ENCODE measurements around the gene FBF1.

- no peak for TF ChIP-seq CAMTA2 (CRISPR knock-in tag; conservative IDR thresholded peaks at IDR 0.05)
- no peak for TF ChIP-seq CTCF (IDR thresholded peaks at IDR 0.05 in 2 of 3, conservative IDR thresholded peaks at IDR 0.05 in 1 of 3; ENCODE audit: insufficient read depth in 2 of 3, low read depth in 1 of 3, low read length in 3 of 3)
- TF ChIP-seq, protein P1, sequence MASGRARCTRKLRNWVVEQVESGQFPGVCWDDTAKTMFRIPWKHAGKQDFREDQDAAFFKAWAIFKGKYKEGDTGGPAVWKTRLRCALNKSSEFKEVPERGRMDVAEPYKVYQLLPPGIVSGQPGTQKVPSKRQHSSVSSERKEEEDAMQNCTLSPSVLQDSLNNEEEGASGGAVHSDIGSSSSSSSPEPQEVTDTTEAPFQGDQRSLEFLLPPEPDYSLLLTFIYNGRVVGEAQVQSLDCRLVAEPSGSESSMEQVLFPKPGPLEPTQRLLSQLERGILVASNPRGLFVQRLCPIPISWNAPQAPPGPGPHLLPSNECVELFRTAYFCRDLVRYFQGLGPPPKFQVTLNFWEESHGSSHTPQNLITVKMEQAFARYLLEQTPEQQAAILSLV (tag; IDR thresholded peaks at IDR 0.05) = no peak
- TF ChIP-seq STAG1 (CRISPR knock-in tag; IDR thresholded peaks at IDR 0.05; ENCODE audit: borderline replicate concordance) = no peak
- no peak for TF ChIP-seq SMC3 (conservative IDR thresholded peaks at IDR 0.05; ENCODE audit: insufficient read depth, low read depth, low read length)
- no peak for TF ChIP-seq HBP1 (CRISPR knock-in tag; IDR thresholded peaks at IDR 0.05)
- TF ChIP-seq EZH2 (IDR thresholded peaks at IDR 0.05; ENCODE audit: borderline replicate concordance, low read depth, low read length) = no peak
- TF ChIP-seq PRMT5 (CRISPR knock-in tag; IDR thresholded peaks at IDR 0.05) = no peak
- no peak for TF ChIP-seq USF1 (CRISPR knock-in tag; IDR thresholded peaks at IDR 0.05)
- TF ChIP-seq HNRNPUL1 (IDR thresholded peaks at IDR 0.05; ENCODE audit: low read length) = no peak
- TF ChIP-seq CREB5 (CRISPR knock-in tag; IDR thresholded peaks at IDR 0.05) = no peak
- no peak for TF ChIP-seq ZEB2 (IDR thresholded peaks at IDR 0.05)
- TF ChIP-seq ZFP1 (CRISPR knock-in tag; IDR thresholded peaks at IDR 0.05) = no peak
- TF ChIP-seq, protein P2, sequence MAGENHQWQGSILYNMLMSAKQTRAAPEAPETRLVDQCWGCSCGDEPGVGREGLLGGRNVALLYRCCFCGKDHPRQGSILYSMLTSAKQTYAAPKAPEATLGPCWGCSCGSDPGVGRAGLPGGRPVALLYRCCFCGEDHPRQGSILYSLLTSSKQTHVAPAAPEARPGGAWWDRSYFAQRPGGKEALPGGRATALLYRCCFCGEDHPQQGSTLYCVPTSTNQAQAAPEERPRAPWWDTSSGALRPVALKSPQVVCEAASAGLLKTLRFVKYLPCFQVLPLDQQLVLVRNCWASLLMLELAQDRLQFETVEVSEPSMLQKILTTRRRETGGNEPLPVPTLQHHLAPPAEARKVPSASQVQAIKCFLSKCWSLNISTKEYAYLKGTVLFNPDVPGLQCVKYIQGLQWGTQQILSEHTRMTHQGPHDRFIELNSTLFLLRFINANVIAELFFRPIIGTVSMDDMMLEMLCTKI (IDR thresholded peaks at IDR 0.05; ENCODE audit: partially characterized antibody) = no peak
These were observed 46.2 kb upstream of the FBF1 start for GRCh38 chr17:75987041-75987440.
